Heart left ventricle (tissue), 16 donors: Measurements from ENCODE around the gene MAPK8IP3. TPM values are rescaled to one million over a fixed set of nuclear protein-coding genes. Genes with fewer than 3 reads are reported as not detected.

Experiments
- ATAC-seq, 4 donors: fragments of 200-7000 bp; cut with Tn5 transposase; one replicate each; pipeline ENCODE4 v1.9.1; 2020 to 2022; ENCODE audit warnings: moderate library complexity in 4 of 4, mild to moderate bottlenecking in 3 of 4, moderate number of reproducible peaks in 1 of 4
- DNase-seq, 5 donors: peaks; one replicate each; pipeline ENCODE4 v3.0.0-alpha.2; 2020
- H3K27ac ChIP-seq, 12 donors: fragments of 200-600 bp; sonication (generic) in 4 of 12; one replicate each; pipeline versions ENCODE4 v1.5.0 to v1.8.0; 2016 to 2022; ENCODE audit warnings: mild to moderate bottlenecking in 2 of 12
- H3K27me3 ChIP-seq, 9 donors: fragments of 200-600 bp; sonication (generic) in 2 of 9; one replicate each; pipeline versions ENCODE4 v1.5.1 to v1.8.0; 2016 to 2022; ENCODE audit warnings: mild to moderate bottlenecking in 3 of 9
- H3K36me3 ChIP-seq, 9 donors: fragments of 200-600 bp; sonication (generic) in 2 of 9; one replicate each; pipeline versions ENCODE4 v1.5.0 to v1.8.0; 2018 to 2022; ENCODE audit warnings: mild to moderate bottlenecking in 2 of 9
- H3K4me1 ChIP-seq, 12 donors: fragments of 200-600 bp; sonication (generic) in 4 of 12; one replicate each; pipeline versions ENCODE4 v1.5.0 to v1.8.0; 2016 to 2022; ENCODE audit warnings: mild to moderate bottlenecking in 3 of 12
- H3K4me3 ChIP-seq, 12 donors: fragments of 200-600 bp; sonication (generic) in 4 of 12; one replicate each; pipeline versions ENCODE4 v1.5.0 to v1.8.0; 2017 to 2022; ENCODE audit warnings: mild to moderate bottlenecking in 9 of 12, moderate library complexity in 4 of 12
- H3K9me3 ChIP-seq, 12 donors: fragments of 200-600 bp; sonication (generic) in 4 of 12; one replicate each; pipeline versions ENCODE4 v1.5.0 to v1.8.0; 2016 to 2022; ENCODE audit warnings: mild to moderate bottlenecking in 1 of 12
- CTCF ChIP-seq, 12 donors: fragments of 200-600 bp; sonication (generic) in 4 of 12; IDR thresholded peaks; one replicate each; pipeline versions ENCODE4 v1.5.0 to v1.8.0; 2018 to 2022; ENCODE audit warnings: antibody characterized with exemption in 12 of 12, mild to moderate bottlenecking in 5 of 12
- POLR2A ChIP-seq, 2 donors: fragments of 450-650 bp; IDR thresholded peaks; one replicate each; pipeline ENCODE4 v1.6.1; 2017; ENCODE audit warnings: antibody characterized with exemption in 2 of 2, mild to moderate bottlenecking in 2 of 2, moderate library complexity in 2 of 2
- WGBS, 4 donors: extraction: QIAGEN DNeasy Blood & Tissue Kit in 2 of 4; methylation state at CpG; one replicate each; pipeline versions ENCODE4 v1.1.5 to v1.1.7; 2013 to 2018; 5-methylcytosine and 5-hydroxymethylcytosine counted together
- intact Hi-C, 10 donors: fragments of 100-400 bp; cut with DNase I; formaldehyde crosslinking; loops; one replicate each; pipeline versions ENCODE4 v1.11.1 to v1.14.2; 2022
- polyA plus RNA-seq, 2 donors: library from polyadenylated mRNA; stranded (reverse); fragments of 200-250 nt; gene quantifications; one replicate each; pipeline ENCODE4 v1.2.3, GENCODE V29; 2013
- total RNA-seq, 9 donors: library from RNA; depleted of rRNA in 2 of 9; stranded (reverse); fragments of >200 nt in 2 of 9; fragmentation: NEBNext Ultra II Directional in 3 of 9; extraction: Animal tissue kit (Norgen Biotek cat#: 25700) in 3 of 9; gene quantifications; one replicate each; pipeline versions ENCODE4 v1.1.0 to v1.2.4, GENCODE V29; 2016 to 2023
- donor health status: ischemic (EF 13 %, LVEDD 7.1; RV severe dilation, severe dysfunction).
- donor health status: healthy with polysubstance abuse.
- donor health status: DM: no; HTN: yes; CAD: no.
- donor health status: DM: no; HTN: no; CAD: no.
- donor health status: ischemic (EF 25% LVEDD 6.9; RV normal size, moderate dysfunction).
- donor health status: ischemic (EF 25% LVEDD 5.7; RV mildly dilated, moderate dysfunction).
- donor health status: healthy.
- donor health status: DM: yes; HTN: yes; CAD: no.
- donor health status: ischemic (EF 35%, LVEDD 5.7; RV mildly dilated, moderate dysfunction).
- donor health status: nonischemic (EF 11% LVEDD 7.7; RV severe dilation, severe dysfunction).
- donor health status: DM: yes; HTN: yes; CAD: no.
- donor health status: PGD.
- donor health status: ischemic (EF 29% LVEDD 5.4; RV normal size, mild dysfunction).
- donor health status: nonischemic (EF 23%, LVEDD 6.1; RV moderate dilation, normal function).

The MAPK8IP3 gene
- total and polyA plus RNA-seq, 11 donors: 29.5 to 71.3 (median 63.1) TPM

- no peak for DNase-seq
- intact Hi-C loops: no loop called here
- no peak overlapping the region for H3K4me3 ChIP-seq
- no peaks in the 10 kb centered on the region for H3K9me3 ChIP-seq
- no peak overlapping the region for H3K27ac ChIP-seq
- H3K4me1 ChIP-seq: peaks cover 0 to 48% (median 24%) of the 10 kb centered on the region in 12 donors
- H3K36me3 ChIP-seq: peaks cover 0 to 51% (median 43%) of the 10 kb centered on the region in 9 donors
- no peak for TF ChIP-seq POLR2A (IDR thresholded peaks at IDR 0.05)
- no peak for TF ChIP-seq CTCF (IDR thresholded peaks at IDR 0.05)
- WGBS, 4 donors: 85 to 92% (median 90%) methylated on average over 12 of the region's 12 CpGs
- no peaks in the 10 kb centered on the region for H3K27me3 ChIP-seq
- ATAC-seq: no peak
Observed at GRCh38 chr16:1724491-1724890, 18.5 kb downstream of the MAPK8IP3 start.

GRCh38 chr16:1726661-1727502 lies 20.9 kb downstream of the MAPK8IP3 start:
- Histone ChIP-seq H3K4me1 (peaks cover 0 to 33% (median 19%) of the 10 kb centered on the region in 12 donors), H3K9me3 (no peaks in the 10 kb centered on the region), H3K36me3 (peaks cover 0 to 73% (median 62%) of the 10 kb centered on the region in 9 donors), H3K27me3 (no peaks in the 10 kb centered on the region), H3K4me3 (no peak overlapping the region), H3K27ac (no peak overlapping the region)
- intact Hi-C loops: no loop called here
- no peak for TF ChIP-seq POLR2A (IDR thresholded peaks at IDR 0.05)
- TF ChIP-seq CTCF (IDR thresholded peaks at IDR 0.05): no peak
- ATAC-seq (no peak), DNase-seq (no peak)
- WGBS, 4 donors: 92 to 97% (median 96%) methylated on average over 25 to 32 of the region's 32 CpGs

- no peak overlapping the region for H3K4me3 ChIP-seq
- 88 to 94% (median 93%) methylated on average over 4 to 37 of the region's 37 CpGs for WGBS, 4 donors
- no peaks in the 10 kb centered on the region for H3K27me3 ChIP-seq
- no peak overlapping the region for H3K27ac ChIP-seq
- intact Hi-C loops: no loop called here
- H3K36me3 ChIP-seq: peaks cover 0 to 83% (median 72%) of the 10 kb centered on the region in 9 donors
- DNase-seq (no peak), ATAC-seq (peak in 1 of 4 donors; percentile 8)
- no peaks in the 10 kb centered on the region for H3K9me3 ChIP-seq
- TF ChIP-seq CTCF (IDR thresholded peaks at IDR 0.05): no peak
- no peak for TF ChIP-seq POLR2A (IDR thresholded peaks at IDR 0.05)
- peaks cover 0 to 25% (median 10%) of the 10 kb centered on the region in 12 donors for H3K4me1 ChIP-seq
Observed at GRCh38 chr16:1727651-1728624, 21.9 kb downstream of the MAPK8IP3 start.

GRCh38 chr16:1729026-1729425 lies 23.0 kb downstream of the MAPK8IP3 start:
- H3K27ac ChIP-seq: no peak overlapping the region
- TF ChIP-seq POLR2A (IDR thresholded peaks at IDR 0.05) (no peak), CTCF (IDR thresholded peaks at IDR 0.05) (no peak)
- H3K4me3 ChIP-seq: no peak overlapping the region
- peaks cover 0 to 14% (median under 1%) of the 10 kb centered on the region in 12 donors for H3K4me1 ChIP-seq
- DNase-seq: no peak
- intact Hi-C loops: no loop called here
- 96 to 97% (median 97%) methylated on average over 18 of the region's 18 CpGs for WGBS, 4 donors
- no peak for ATAC-seq
- no peaks in the 10 kb centered on the region for H3K9me3 ChIP-seq
- H3K27me3 ChIP-seq: no peaks in the 10 kb centered on the region
- peaks cover 0 to 93% (median 83%) of the 10 kb centered on the region in 9 donors for H3K36me3 ChIP-seq
